AG04450 (cell line): ENCODE results near the gene KRT37. TPM values are rescaled to one million over a fixed set of nuclear protein-coding genes. Genes with fewer than 3 reads are reported as not detected.
A peak's percentile ranks its signal among the peaks of the same experiment; 100 is the strongest.

Experiments
- CTCF ChIA-PET: fragments of 300-600, 350-600 bp; formaldehyde crosslinking; extraction: SDS; loops from one replicate; lab custom pipeline; 2022; ENCODE audit warnings: antibody characterized with exemption, inconsistent platforms; lab: Charles Lee
- POLR2A ChIA-PET: fragments of 350-600 bp; formaldehyde crosslinking; extraction: SDS; loops from one replicate; lab custom pipeline; 2021; ENCODE audit warnings: antibody characterized with exemption, inconsistent platforms; lab: Yijun Ruan, JAX
- DNase-seq: peaks from one replicate; pipeline ENCODE4 v3.0.0-alpha.2; 2011; ENCODE audit warnings: low read depth, low spot score
- H3K27ac ChIP-seq: one replicate; pipeline ENCODE4 v1.5.1; 2012; ENCODE audit warnings: low read depth, low read length, control low read depth
- H3K27me3 ChIP-seq: one replicate; pipeline ENCODE4 v1.6.0; 2012; ENCODE audit warnings: low read length; ENCODE audit not compliant: control insufficient read depth, insufficient read depth
- H3K4me3 ChIP-seq: 2 replicates; pipeline ENCODE4 v1.5.1; 2011; ENCODE audit warnings: mild to moderate bottlenecking, low read depth, low read length, control low read depth
- H3K9me3 ChIP-seq: 2 replicates; pipeline ENCODE4 v1.5.1; 2012; ENCODE audit warnings: low read length; ENCODE audit not compliant: control insufficient read depth, insufficient read depth
- CTCF ChIP-seq: IDR thresholded peaks from 2 replicates; pipeline ENCODE4 v1.5.1; 2011; ENCODE audit warnings: low read depth, low read length, control low read depth, inconsistent platforms
- polyA plus RNA-seq: library from polyadenylated mRNA; depleted of rRNA; stranded (reverse); fragments of >200 nt; gene quantifications from 2 replicates; pipeline ENCODE4 v1.2.3, GENCODE V29; 2011

Gene KRT37
- polyA plus RNA-seq, 1 experiment = not detected

DNA sequence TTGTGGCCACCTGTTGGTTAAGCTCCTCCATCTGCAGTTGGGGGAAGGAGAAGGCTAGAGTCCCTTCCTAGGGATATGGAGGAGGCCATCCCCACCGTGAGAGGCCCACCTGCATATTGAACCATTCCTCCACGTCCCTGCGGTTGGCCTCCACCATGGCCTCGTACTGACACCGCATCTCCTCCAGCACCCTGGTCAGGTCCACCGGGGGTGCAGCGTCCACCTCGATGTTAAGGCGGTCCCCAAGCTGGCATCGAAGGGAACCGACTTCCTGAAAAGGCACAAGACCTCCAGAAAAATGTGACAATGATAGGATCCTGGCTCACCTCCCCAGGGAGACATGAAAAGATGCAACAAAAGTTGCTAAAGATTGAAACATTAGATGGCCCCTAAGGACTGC, 39.8 kb upstream of the KRT37 start:
- TF ChIP-seq CTCF = no peak
- POLR2A ChIA-PET = no interaction called here
- peaks cover 16% of the 10 kb centered on the region for H3K9me3 ChIP-seq
- DNase-seq = no peak
- peak overlapping the region; percentile 48 for H3K27ac ChIP-seq
- CTCF ChIA-PET = no interaction called here
- H3K27me3 ChIP-seq = peaks cover 10% of the 10 kb centered on the region
- H3K4me3 ChIP-seq = no peak overlapping the region

DNA sequence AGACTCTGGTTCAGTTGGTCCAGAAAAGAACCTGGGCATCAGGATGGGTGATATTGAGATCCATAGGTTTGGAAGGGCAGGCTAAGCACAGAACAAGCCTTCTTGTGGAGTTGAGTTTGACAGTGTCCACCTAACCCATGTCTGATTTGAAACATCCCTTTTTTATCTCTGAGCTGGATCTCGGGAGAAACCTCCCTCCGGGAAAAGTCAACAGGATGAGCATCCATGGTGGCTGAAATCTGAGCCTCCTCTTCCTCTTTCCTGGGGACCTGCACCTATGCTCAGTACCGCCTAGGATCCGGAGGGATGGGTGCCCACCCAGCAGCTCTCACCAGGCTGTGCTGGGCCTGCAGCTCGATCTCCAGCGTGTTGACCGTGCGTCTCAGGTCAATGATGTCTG, 39.4 kb upstream of the KRT37 start:
- TF ChIP-seq CTCF = no peak
- no peak overlapping the region for H3K4me3 ChIP-seq
- H3K9me3 ChIP-seq = peaks cover 16% of the 10 kb centered on the region
- no peak overlapping the region for H3K27ac ChIP-seq
- POLR2A ChIA-PET = no interaction called here
- DNase-seq = no peak
- CTCF ChIA-PET = interaction anchor here (0.7 to 1.1 kb wide), 2 partner anchors 85 to 122 kb away, joined by 4 read pairs; no protein-coding TSS in a partner anchor
- H3K27me3 ChIP-seq = peaks cover 14% of the 10 kb centered on the region

GRCh38 chr17:41462705-41463104, 38.3 kb upstream of the KRT37 start:
- no peak for DNase-seq
- Histone ChIP-seq H3K27ac (no peak overlapping the region), H3K4me3 (no peak overlapping the region), H3K27me3 (peaks cover 17% of the 10 kb centered on the region), H3K9me3 (peaks cover 10% of the 10 kb centered on the region)
- no peak for TF ChIP-seq CTCF
- ChIA-PET CTCF (interaction anchor here (1.1 to 2.8 kb wide), 2 partner anchors 86 kb away, joined by 4 to 8 read pairs; no protein-coding TSS in a partner anchor), POLR2A (no interaction called here)

DNA sequence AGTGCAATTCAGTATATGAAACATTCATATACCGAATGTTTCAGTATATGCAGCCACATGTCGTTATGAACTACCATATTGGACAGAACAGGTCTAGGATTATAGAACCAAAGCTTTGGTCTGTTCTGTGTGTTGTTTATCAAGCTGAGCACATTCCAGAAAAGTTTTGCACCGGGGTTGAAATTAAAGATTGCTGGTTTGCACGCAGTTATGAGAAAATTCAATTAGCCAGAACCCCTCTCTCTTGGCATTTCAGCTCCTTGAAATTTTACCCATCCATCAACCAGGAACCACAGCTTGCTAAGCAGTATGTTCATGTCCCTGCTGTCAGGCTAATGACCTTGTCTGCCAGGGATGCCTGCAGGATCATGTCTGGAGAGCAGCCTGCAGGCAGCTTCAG, 33.3 kb upstream of the KRT37 start:
- ChIA-PET POLR2A (no interaction called here), CTCF (no interaction called here)
- H3K9me3 ChIP-seq = no peaks in the 10 kb centered on the region; the same call in 1 of the 2 replicates
- H3K27me3 ChIP-seq = peaks cover 19% of the 10 kb centered on the region
- no peak overlapping the region for H3K4me3 ChIP-seq
- TF ChIP-seq CTCF = no peak
- no peak overlapping the region for H3K27ac ChIP-seq
- no peak for DNase-seq

- Histone ChIP-seq H3K27ac (no peak overlapping the region), H3K9me3 (peaks cover 6% of the 10 kb centered on the region; the same call in 1 of the 2 replicates), H3K4me3 (no peak overlapping the region), H3K27me3 (peaks cover 18% of the 10 kb centered on the region)
- ChIA-PET CTCF (no interaction called here), POLR2A (no interaction called here)
- no peak for DNase-seq
- TF ChIP-seq CTCF = no peak
These were observed 31.8 kb upstream of the KRT37 start for GRCh38 chr17:41456204-41456603.
